Stimulated activated CD4-positive, alpha-beta T cell treated with anti-CD3 and anti-CD28 coated beads, Interleukin-2, amount 100 ng/mL, for 24 hours (primary cell): Measurements from ENCODE around the gene FLAD1.
"Not testable (repeated sequence)": the region's sequence is repeated elsewhere in the genome, so short reads cannot be mapped to it uniquely, and the experiment has no call there.

ENCODE experiments used
- DNase-seq, 2 donors: peaks; one replicate each; pipeline ENCODE4 v3.0.0-alpha.2; 2020

The FLAD1 gene

GRCh38 chr1:154969860-154970452 lies 13.2 kb upstream of the FLAD1 start:
- no peak for DNase-seq

GRCh38 chr1:154970631-154971340 lies 12.4 kb upstream of the FLAD1 start, which contains the start of gene SHC1:
SHC1 (minus strand) TSS chr1:154970747; CDS start chr1:154970526, 221 bp downstream.
- DNase-seq, result peak; percentile 47 to 61

- DNase-seq, result no peak
Measured at GRCh38 chr1:154971341-154971998, 11.7 kb upstream of the FLAD1 start.

- DNase-seq, result no peak
Measured at GRCh38 chr1:154972213-154972516, 11.0 kb upstream of the FLAD1 start.

- DNase-seq, result no peak
Measured at GRCh38 chr1:154972517-154973343, 10.4 kb upstream of the FLAD1 start.

- DNase-seq, result peak; percentile 94 to 97
Measured at GRCh38 chr1:154973344-154974101, 9.6 kb upstream of the FLAD1 start.

- DNase-seq, result peak; percentile 94
Measured at GRCh38 chr1:154974102-154974807, 8.9 kb upstream of the FLAD1 start, which contains the start of gene CKS1B. CKS1B (plus strand) TSS chr1:154974681; CDS start chr1:154974746, 65 bp downstream.

- DNase-seq, result peak; percentile 93 to 94
Measured at GRCh38 chr1:154974808-154975408, 8.2 kb upstream of the FLAD1 start.

GRCh38 chr1:154975409-154976059 lies 7.6 kb upstream of the FLAD1 start:
- peak; percentile 70 to 73 for DNase-seq

- DNase-seq, result not testable (repeated sequence)
Measured at GRCh38 chr1:154977762-154978161, 5.4 kb upstream of the FLAD1 start.

- no peak for DNase-seq
Measured at GRCh38 chr1:154978360-154978759, 4.8 kb upstream of the FLAD1 start.

GRCh38 chr1:154982341-154982740 lies 803 bp upstream of the FLAD1 start:
- no peak for DNase-seq

- no peak for DNase-seq
Measured at GRCh38 chr1:154983776-154984466, 777 bp downstream of the FLAD1 start.

GRCh38 chr1:154986736-154987135 lies 3.6 kb downstream of the FLAD1 start:
- DNase-seq, result not testable (repeated sequence)

- DNase-seq, result no peak
Measured at GRCh38 chr1:154987326-154987725, 4.2 kb downstream of the FLAD1 start.

- peak in 1 of 2 donors; percentile 19 for DNase-seq
Measured at GRCh38 chr1:154988058-154988954, 5.2 kb downstream of the FLAD1 start.

- DNase-seq, result no peak
Measured at GRCh38 chr1:154989195-154989860, 6.2 kb downstream of the FLAD1 start.

GRCh38 chr1:154990276-154990675 lies 7.1 kb downstream of the FLAD1 start:
- DNase-seq, result no peak
